Loucy (cell line): ENCODE data around the gene GSX2.

Experiments used
- CTCF ChIP-seq: fragments of 200-600 bp; sonication (generic); conservative IDR thresholded peaks from 2 replicates; pipeline ENCODE4 v1.5.1; 2014; ENCODE audit warnings: mild to moderate bottlenecking, antibody characterized with exemption, low read length
- EZH2phosphoT487 ChIP-seq: fragments of 200-600 bp; IDR thresholded peaks from 2 replicates; pipeline ENCODE4 v1.6.1; 2018; ENCODE audit warnings: antibody characterized with exemption, mild to moderate bottlenecking, moderate library complexity, borderline replicate concordance

DNA sequence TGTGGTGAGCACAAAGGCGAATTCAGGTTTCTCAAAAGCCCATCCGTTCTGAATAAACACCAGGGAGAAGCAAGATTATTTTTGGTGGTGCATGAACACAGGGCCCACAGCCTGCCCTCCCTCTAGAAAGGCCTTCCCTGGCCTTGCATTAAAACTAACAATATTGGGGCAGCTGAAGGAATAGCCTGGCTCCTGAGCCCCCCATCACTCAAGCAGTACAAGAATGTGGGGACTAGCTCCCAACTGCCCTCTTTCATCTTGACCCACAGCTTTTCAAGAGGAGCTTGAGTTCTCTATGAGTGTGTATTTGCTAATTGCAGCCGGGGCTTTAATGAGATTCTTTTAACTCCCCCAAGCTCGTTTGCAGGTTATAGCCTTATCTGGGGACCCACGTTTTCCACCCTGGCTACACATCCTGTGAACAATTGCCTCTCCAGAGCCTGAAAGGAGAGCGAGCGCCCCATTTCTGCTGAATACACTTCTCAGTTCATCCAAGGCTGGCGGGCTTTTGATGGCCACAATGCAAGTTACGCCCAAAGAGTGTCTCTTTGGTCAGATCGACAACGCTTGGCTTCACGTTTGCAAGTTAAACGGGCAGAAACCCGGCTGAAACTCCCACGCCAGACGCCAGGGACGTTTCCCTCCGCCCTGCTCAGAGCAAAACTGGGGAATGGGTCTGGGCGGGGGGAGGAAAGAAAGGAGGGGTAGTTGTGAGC is 4.7 kb upstream of the GSX2 start:
- TF ChIP-seq CTCF (no peak), EZH2phosphoT487 (no peak)
